Endodermal cell (in vitro differentiated cells): ENCODE results near the gene SLC13A3. TPM values are rescaled to one million over a fixed set of nuclear protein-coding genes. Genes with fewer than 3 reads are reported as not detected.

Experiments used
- DNase-seq: peaks from one replicate; pipeline ENCODE4 v3.0.0-alpha.2; 2017
- H3K27ac ChIP-seq: 2 replicates; pipeline ENCODE4 v1.5.1; 2013; ENCODE audit warnings: mild to moderate bottlenecking, low read depth, low read length, moderate library complexity
- H3K27me3 ChIP-seq: 2 replicates; pipeline ENCODE4 v1.6.1; 2013; ENCODE audit warnings: mild to moderate bottlenecking, low read length, moderate library complexity; ENCODE audit not compliant: insufficient read depth, control insufficient read depth, poor library complexity, severe bottlenecking
- H3K36me3 ChIP-seq: 2 replicates; pipeline ENCODE4 v1.7.0; 2013; ENCODE audit warnings: mild to moderate bottlenecking, low read length, moderate library complexity; ENCODE audit not compliant: control insufficient read depth, insufficient read depth
- H3K4me1 ChIP-seq: one replicate; pipeline ENCODE4 v1.7.0; 2013; ENCODE audit warnings: low read length; ENCODE audit not compliant: control insufficient read depth, insufficient read depth
- H3K4me3 ChIP-seq: 2 replicates; pipeline ENCODE4 v1.5.1; 2013; ENCODE audit warnings: mild to moderate bottlenecking, low read length, moderate library complexity
- H3K9ac ChIP-seq: 2 replicates; pipeline ENCODE4 v1.6.1; 2013; ENCODE audit warnings: mild to moderate bottlenecking, low read length, moderate library complexity; ENCODE audit not compliant: poor library complexity, severe bottlenecking; ENCODE audit errors: extremely low read depth
- H3K9me3 ChIP-seq: 2 replicates; pipeline ENCODE4 v1.6.1; 2013; ENCODE audit warnings: mild to moderate bottlenecking, low read length, moderate library complexity; ENCODE audit not compliant: control insufficient read depth
- H3K27ac Mint-ChIP-seq: 2 replicates; pipeline ENCODE4 v1.8.0; 2020; ENCODE audit warnings: mixed read lengths
- H3K27me3 Mint-ChIP-seq: 2 replicates; pipeline ENCODE4 v1.8.0; 2021; ENCODE audit warnings: mild to moderate bottlenecking, mixed read lengths; ENCODE audit not compliant: insufficient read depth
- H3K36me3 Mint-ChIP-seq: 2 replicates; pipeline ENCODE4 v1.8.0; 2020; ENCODE audit warnings: low read depth, mixed read lengths
- H3K4me1 Mint-ChIP-seq: 2 replicates; pipeline ENCODE4 v1.8.0; 2020; ENCODE audit warnings: mixed read lengths
- H3K4me3 Mint-ChIP-seq: 2 replicates; pipeline ENCODE4 v1.8.0; 2020; ENCODE audit warnings: mild to moderate bottlenecking, moderate library complexity, mixed read lengths
- H3K9me3 Mint-ChIP-seq: 2 replicates; pipeline ENCODE4 v1.8.0; 2020; ENCODE audit warnings: mild to moderate bottlenecking, mixed read lengths
- CTCF ChIP-seq: fragments of 200-600 bp; sonication (generic); conservative IDR thresholded peaks from 2 replicates; pipeline ENCODE4 v1.5.0; 2021; ENCODE audit warnings: antibody characterized with exemption, mild to moderate bottlenecking
- WGBS, 2 experiments: methylation state at CpG; one replicate each; pipeline versions ENCODE4 v1.1.5 to v1.1.7; 2013; ENCODE audit warnings: missing lambda C conversion rate in 2 of 2, mixed read lengths in 1 of 2; ENCODE audit not compliant: insufficient coverage in 1 of 2, insufficient read length in 1 of 2; 5-methylcytosine and 5-hydroxymethylcytosine counted together
- total RNA-seq, 2 donors: library from RNA; stranded (reverse); fragmentation: NEBNext Ultra II Directional in 1 of 2; extraction: Animal tissue kit (Norgen Biotek cat#: 25700) in 1 of 2; gene quantifications; 2 replicates in 1 of 2; 3 replicates in 1 of 2; pipeline ENCODE4 v1.2.1, GENCODE V29; 2021

The SLC13A3 gene
- total RNA-seq, 2 donors from 2014 or later = 7.3 to 9.0 TPM

DNA sequence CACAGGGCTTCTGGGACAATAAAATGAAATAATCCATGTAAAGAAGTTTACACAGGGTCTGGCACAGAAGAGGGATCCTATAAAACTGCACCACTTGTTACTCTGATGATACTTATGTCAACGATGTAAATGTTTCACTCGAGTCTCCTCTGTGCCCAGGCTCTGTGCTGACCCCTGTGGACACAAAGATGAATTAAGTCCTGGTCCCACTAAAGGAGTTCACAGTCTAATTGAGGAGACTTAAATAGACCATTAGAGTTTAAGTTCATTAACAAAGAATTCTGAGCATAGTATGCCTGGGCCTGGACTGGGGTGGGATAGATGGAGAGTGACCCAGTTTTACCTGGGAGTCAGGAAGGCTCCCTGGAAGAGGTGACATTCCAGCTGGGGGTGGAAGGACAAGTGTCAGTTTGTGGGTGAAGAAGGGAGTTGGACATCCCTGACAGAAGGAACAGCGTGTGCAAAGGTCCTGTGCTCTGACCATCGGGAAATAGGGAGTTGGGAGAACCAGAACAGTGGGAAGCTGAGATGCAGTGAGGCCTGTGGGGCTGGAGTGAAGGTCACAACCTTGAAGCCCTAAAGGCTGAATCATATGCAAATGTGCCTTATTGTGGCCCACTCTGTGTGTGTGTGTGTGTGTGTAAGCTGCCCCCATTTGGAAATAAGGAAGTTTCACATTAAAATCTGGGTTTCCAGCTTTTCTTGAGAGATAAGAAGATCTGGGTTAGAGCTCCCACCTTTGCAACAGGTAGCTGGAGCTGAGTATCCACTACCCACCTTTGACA lies 101.9 kb downstream of the SLC13A3 start:
- Mint-ChIP-seq H3K36me3 (no peaks in the 10 kb centered on the region), H3K9me3 (no peaks in the 10 kb centered on the region), H3K4me1 (peaks cover 12% of the 10 kb centered on the region), H3K4me3 (no peak overlapping the region), H3K27ac (no peak overlapping the region), H3K27me3 (no peaks in the 10 kb centered on the region)
- no peaks in the 10 kb centered on the region for H3K4me1 ChIP-seq
- H3K27ac ChIP-seq = no peak overlapping the region
- H3K9ac ChIP-seq = no peak overlapping the region
- no peaks in the 10 kb centered on the region for H3K27me3 ChIP-seq
- WGBS, 2 experiments = 96% methylated on average over 4 of the region's 4 CpGs
- no peaks in the 10 kb centered on the region for H3K9me3 ChIP-seq
- no peaks in the 10 kb centered on the region for H3K36me3 ChIP-seq
- no peak for DNase-seq
- H3K4me3 ChIP-seq = no peak overlapping the region
- TF ChIP-seq CTCF = peak; percentile 26

DNA sequence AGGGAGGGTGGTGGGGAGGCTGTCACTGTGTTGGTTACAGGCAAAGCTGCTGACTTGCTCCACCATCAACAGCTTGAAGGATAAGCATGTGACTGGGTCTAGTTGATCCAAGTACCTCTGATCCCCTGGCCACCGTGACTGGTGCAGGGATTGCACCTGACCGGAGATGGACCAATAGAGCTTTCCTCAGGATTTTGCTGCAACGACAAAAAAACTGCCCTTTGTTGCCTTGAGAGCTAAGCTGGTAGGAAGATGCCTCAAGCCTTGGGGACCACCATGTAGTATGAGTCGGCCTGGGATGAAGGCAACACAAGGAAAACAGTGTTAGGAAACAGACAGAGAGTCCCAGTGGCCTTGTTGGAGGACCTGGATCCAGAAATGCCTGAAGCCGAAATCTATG lies 102.6 kb downstream of the SLC13A3 start:
- TF ChIP-seq CTCF = no peak
- H3K4me3 Mint-ChIP-seq = no peak overlapping the region
- Histone ChIP-seq H3K9me3 (no peaks in the 10 kb centered on the region), H3K36me3 (no peaks in the 10 kb centered on the region), H3K27ac (no peak overlapping the region), H3K27me3 (no peaks in the 10 kb centered on the region), H3K9ac (no peak overlapping the region), H3K4me3 (no peak overlapping the region), H3K4me1 (no peaks in the 10 kb centered on the region)
- H3K27ac Mint-ChIP-seq = no peak overlapping the region
- no peaks in the 10 kb centered on the region for H3K9me3 Mint-ChIP-seq
- H3K27me3 Mint-ChIP-seq = no peaks in the 10 kb centered on the region
- peaks cover 12% of the 10 kb centered on the region for H3K4me1 Mint-ChIP-seq
- DNase-seq = no peak
- H3K36me3 Mint-ChIP-seq = no peaks in the 10 kb centered on the region
- 86 to 90% methylated on average over 5 of the region's 5 CpGs for whole genome bisulfite sequencing, 2 experiments

- Mint-ChIP-seq H3K36me3 (no peaks in the 10 kb centered on the region), H3K4me3 (no peak overlapping the region), H3K27ac (no peak overlapping the region), H3K4me1 (peaks cover 12% of the 10 kb centered on the region), H3K27me3 (no peaks in the 10 kb centered on the region), H3K9me3 (no peaks in the 10 kb centered on the region)
- H3K9ac ChIP-seq = no peak overlapping the region
- no peaks in the 10 kb centered on the region for H3K36me3 ChIP-seq
- no peaks in the 10 kb centered on the region for H3K4me1 ChIP-seq
- H3K9me3 ChIP-seq = no peaks in the 10 kb centered on the region
- TF ChIP-seq CTCF = no peak
- 93 to 94% methylated on average over 5 to 6 of the region's 6 CpGs for WGBS, 2 experiments
- no peak overlapping the region for H3K4me3 ChIP-seq
- H3K27me3 ChIP-seq = no peaks in the 10 kb centered on the region
- DNase-seq = no peak
- H3K27ac ChIP-seq = no peak overlapping the region
Measured at GRCh38 chr20:46547995-46548394, 103.3 kb downstream of the SLC13A3 start.
